A549 (cell line): Measurements from ENCODE around the gene TUBA1C.

Experiments used
- HDAC2 ChIP-seq: fragments of 200-600 bp; sonication (generic); IDR thresholded peaks from 2 replicates; pipeline ENCODE4 v1.6.1; 2016
- TF ChIP-seq, protein P1 (sequence below): fragments of >200 bp; sonication (Bioruptor Twin); formaldehyde crosslinking; IDR thresholded peaks from 3 replicates; pipeline ENCODE4 v1.5.1; 2016
- TF ChIP-seq, protein P2 (sequence below): fragments of 150-350 bp; IDR thresholded peaks from 2 replicates; pipeline ENCODE4 v1.6.1; 2014; ENCODE audit warnings: low read depth, mild to moderate bottlenecking, low read length
- TF ChIP-seq, protein P3 (sequence below): IDR thresholded peaks from 2 replicates; pipeline ENCODE4 v1.6.1; 2012

DNA sequence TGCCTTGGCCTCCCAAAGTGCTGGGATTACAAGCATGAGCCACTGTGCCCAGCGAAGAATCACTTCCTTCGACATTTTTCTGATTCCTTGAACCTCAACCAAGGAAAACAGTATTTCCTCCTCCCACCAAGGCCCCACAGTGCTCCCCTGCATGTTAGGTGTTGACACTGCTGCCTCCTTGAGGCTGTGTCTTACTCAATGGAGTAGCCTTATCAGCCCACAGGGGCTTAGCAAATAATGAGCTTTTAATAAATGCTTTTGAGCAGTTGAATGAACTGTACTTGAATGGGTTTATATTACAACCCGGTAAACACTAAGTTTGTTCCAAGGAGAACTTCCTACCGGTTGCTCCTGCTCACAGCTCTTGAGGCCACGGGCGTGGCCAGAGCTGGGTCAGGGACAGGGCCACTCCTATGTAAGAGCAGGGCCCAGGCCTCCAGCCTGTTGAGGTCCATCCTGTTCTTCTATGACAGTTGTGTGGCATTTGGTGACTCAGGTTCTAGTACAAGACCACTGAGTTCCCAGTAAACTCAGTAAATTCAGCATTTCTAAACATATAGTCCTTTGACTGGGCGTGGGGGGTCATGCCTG lies 39.2 kb upstream of the TUBA1C start:
- TF ChIP-seq HDAC2, result no peak
- TF ChIP-seq, protein P1, sequence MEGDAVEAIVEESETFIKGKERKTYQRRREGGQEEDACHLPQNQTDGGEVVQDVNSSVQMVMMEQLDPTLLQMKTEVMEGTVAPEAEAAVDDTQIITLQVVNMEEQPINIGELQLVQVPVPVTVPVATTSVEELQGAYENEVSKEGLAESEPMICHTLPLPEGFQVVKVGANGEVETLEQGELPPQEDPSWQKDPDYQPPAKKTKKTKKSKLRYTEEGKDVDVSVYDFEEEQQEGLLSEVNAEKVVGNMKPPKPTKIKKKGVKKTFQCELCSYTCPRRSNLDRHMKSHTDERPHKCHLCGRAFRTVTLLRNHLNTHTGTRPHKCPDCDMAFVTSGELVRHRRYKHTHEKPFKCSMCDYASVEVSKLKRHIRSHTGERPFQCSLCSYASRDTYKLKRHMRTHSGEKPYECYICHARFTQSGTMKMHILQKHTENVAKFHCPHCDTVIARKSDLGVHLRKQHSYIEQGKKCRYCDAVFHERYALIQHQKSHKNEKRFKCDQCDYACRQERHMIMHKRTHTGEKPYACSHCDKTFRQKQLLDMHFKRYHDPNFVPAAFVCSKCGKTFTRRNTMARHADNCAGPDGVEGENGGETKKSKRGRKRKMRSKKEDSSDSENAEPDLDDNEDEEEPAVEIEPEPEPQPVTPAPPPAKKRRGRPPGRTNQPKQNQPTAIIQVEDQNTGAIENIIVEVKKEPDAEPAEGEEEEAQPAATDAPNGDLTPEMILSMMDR, result no peak
- TF ChIP-seq, protein P2, sequence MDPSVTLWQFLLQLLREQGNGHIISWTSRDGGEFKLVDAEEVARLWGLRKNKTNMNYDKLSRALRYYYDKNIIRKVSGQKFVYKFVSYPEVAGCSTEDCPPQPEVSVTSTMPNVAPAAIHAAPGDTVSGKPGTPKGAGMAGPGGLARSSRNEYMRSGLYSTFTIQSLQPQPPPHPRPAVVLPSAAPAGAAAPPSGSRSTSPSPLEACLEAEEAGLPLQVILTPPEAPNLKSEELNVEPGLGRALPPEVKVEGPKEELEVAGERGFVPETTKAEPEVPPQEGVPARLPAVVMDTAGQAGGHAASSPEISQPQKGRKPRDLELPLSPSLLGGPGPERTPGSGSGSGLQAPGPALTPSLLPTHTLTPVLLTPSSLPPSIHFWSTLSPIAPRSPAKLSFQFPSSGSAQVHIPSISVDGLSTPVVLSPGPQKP, result no peak
- TF ChIP-seq, protein P3, sequence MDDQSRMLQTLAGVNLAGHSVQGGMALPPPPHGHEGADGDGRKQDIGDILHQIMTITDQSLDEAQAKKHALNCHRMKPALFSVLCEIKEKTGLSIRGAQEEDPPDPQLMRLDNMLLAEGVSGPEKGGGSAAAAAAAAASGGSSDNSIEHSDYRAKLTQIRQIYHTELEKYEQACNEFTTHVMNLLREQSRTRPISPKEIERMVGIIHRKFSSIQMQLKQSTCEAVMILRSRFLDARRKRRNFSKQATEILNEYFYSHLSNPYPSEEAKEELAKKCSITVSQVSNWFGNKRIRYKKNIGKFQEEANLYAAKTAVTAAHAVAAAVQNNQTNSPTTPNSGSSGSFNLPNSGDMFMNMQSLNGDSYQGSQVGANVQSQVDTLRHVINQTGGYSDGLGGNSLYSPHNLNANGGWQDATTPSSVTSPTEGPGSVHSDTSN, result no peak
